HUES64 (cell line): ENCODE results near the gene CD52.

Source experiments
- H3K27ac ChIP-seq: 2 replicates; pipeline ENCODE4 v1.7.0; 2013; ENCODE audit warnings: low read depth, low read length, inconsistent platforms
- H3K27me3 ChIP-seq: 2 replicates; pipeline ENCODE4 v1.6.1; 2013; ENCODE audit warnings: mild to moderate bottlenecking, low read length; ENCODE audit not compliant: insufficient read depth
- H3K36me3 ChIP-seq: 2 replicates; pipeline ENCODE4 v1.6.1; 2013; ENCODE audit warnings: mild to moderate bottlenecking, low read length; ENCODE audit not compliant: insufficient read depth
- H3K4me1 ChIP-seq: 2 replicates; pipeline ENCODE4 v1.6.1; 2013; ENCODE audit warnings: mild to moderate bottlenecking, low read length, moderate library complexity; ENCODE audit not compliant: insufficient read depth
- H3K4me3 ChIP-seq: 2 replicates; pipeline ENCODE4 v1.5.1; 2013; ENCODE audit warnings: mild to moderate bottlenecking, low read length, moderate library complexity
- H3K9ac ChIP-seq: 2 replicates; pipeline ENCODE4 v1.6.1; 2013; ENCODE audit warnings: mild to moderate bottlenecking, low read depth, low read length
- H3K9me3 ChIP-seq: 2 replicates; pipeline ENCODE4 v1.6.1; 2013; ENCODE audit warnings: low read depth, low read length; ENCODE audit not compliant: insufficient read depth
- WGBS: fragments of 150-250, 120-280 bp; methylation state at CpG from one replicate; pipeline ENCODE4 v1.1.7; 2013; ENCODE audit warnings: missing lambda C conversion rate; 5-methylcytosine and 5-hydroxymethylcytosine counted together

CD52 gene

GRCh38 chr1:26353210-26353859 is 35.6 kb downstream of the CD52 start:
- H3K4me1 ChIP-seq = peaks cover 23% of the 10 kb centered on the region

GRCh38 chr1:26353976-26354820 is 36.4 kb downstream of the CD52 start, which contains the start of gene CRYBG2:
TSS of gene CRYBG2 (minus strand) at chr1:26354130. CDS start at chr1:26346657, 7,473 bp downstream.
- no peak within 1 kb of the TSS for H3K27ac ChIP-seq
- no peaks in the 10 kb centered on the region for H3K36me3 ChIP-seq
- H3K9ac ChIP-seq = no peak within 1 kb of the TSS
- 89% methylated on average over 21 of the region's 21 CpGs for WGBS
- no peaks in the 10 kb centered on the region for H3K9me3 ChIP-seq
- H3K27me3 ChIP-seq = peaks cover 4% of the 10 kb centered on the region
- H3K4me1 ChIP-seq = peaks cover 31% of the 10 kb centered on the region
- H3K4me3 ChIP-seq = no peak within 1 kb of the TSS

More at GRCh38 chr1:26353210-26353859, 35.6 kb downstream of the CD52 start:
- 91% methylated on average over 4 of the region's 4 CpGs for WGBS
- Histone ChIP-seq H3K9me3 (no peaks in the 10 kb centered on the region), H3K4me3 (no peak overlapping the region), H3K9ac (no peak overlapping the region), H3K27ac (no peak overlapping the region), H3K27me3 (no peaks in the 10 kb centered on the region), H3K36me3 (no peaks in the 10 kb centered on the region)

- peaks cover 30% of the 10 kb centered on the region for H3K4me1 ChIP-seq
- H3K4me3 ChIP-seq = no peak overlapping the region
- H3K9me3 ChIP-seq = no peaks in the 10 kb centered on the region
- H3K27ac ChIP-seq = no peak overlapping the region
- H3K27me3 ChIP-seq = peaks cover 12% of the 10 kb centered on the region
- 90% methylated on average over 9 of the region's 9 CpGs for WGBS
- no peaks in the 10 kb centered on the region for H3K36me3 ChIP-seq
- H3K9ac ChIP-seq = no peak overlapping the region
Observed at GRCh38 chr1:26354972-26355371, 37.2 kb downstream of the CD52 start.

GRCh38 chr1:26356106-26356505 is 38.3 kb downstream of the CD52 start:
- H3K9ac ChIP-seq = no peak overlapping the region
- H3K4me1 ChIP-seq = peaks cover 18% of the 10 kb centered on the region
- H3K9me3 ChIP-seq = no peaks in the 10 kb centered on the region
- H3K36me3 ChIP-seq = no peaks in the 10 kb centered on the region
- WGBS = 93% methylated on average over 5 of the region's 5 CpGs
- no peak overlapping the region for H3K27ac ChIP-seq
- H3K27me3 ChIP-seq = peaks cover 24% of the 10 kb centered on the region
- no peak overlapping the region for H3K4me3 ChIP-seq

GRCh38 chr1:26357121-26357602 is 39.4 kb downstream of the CD52 start:
- Histone ChIP-seq H3K27ac (no peak overlapping the region), H3K27me3 (peaks cover 34% of the 10 kb centered on the region), H3K4me1 (peaks cover 11% of the 10 kb centered on the region), H3K4me3 (no peak overlapping the region), H3K9me3 (no peaks in the 10 kb centered on the region), H3K36me3 (no peaks in the 10 kb centered on the region), H3K9ac (no peak overlapping the region)
- 75% methylated on average over 10 of the region's 10 CpGs for WGBS

- 54% methylated on average over 15 of the region's 15 CpGs for WGBS
- Histone ChIP-seq H3K4me1 (peaks cover 8% of the 10 kb centered on the region), H3K4me3 (peak overlapping the region; percentile 59; the same call in 1 of the 2 replicates), H3K9me3 (no peaks in the 10 kb centered on the region), H3K36me3 (no peaks in the 10 kb centered on the region), H3K9ac (no peak overlapping the region), H3K27ac (no peak overlapping the region), H3K27me3 (peaks cover 39% of the 10 kb centered on the region)
Observed at GRCh38 chr1:26358411-26359384, 40.9 kb downstream of the CD52 start.

- Histone ChIP-seq H3K9ac (peak overlapping the region; percentile 72), H3K27ac (no peak overlapping the region), H3K4me3 (peak overlapping the region; percentile 59), H3K4me1 (peaks cover 8% of the 10 kb centered on the region), H3K9me3 (no peaks in the 10 kb centered on the region), H3K27me3 (peaks cover 51% of the 10 kb centered on the region), H3K36me3 (no peaks in the 10 kb centered on the region)
- 4% methylated on average over 67 of the region's 67 CpGs for WGBS
Observed at GRCh38 chr1:26359981-26360806, 42.4 kb downstream of the CD52 start.

- peaks cover 51% of the 10 kb centered on the region for H3K27me3 ChIP-seq
- 0 out of 2 replicates have a peak overlapping the region, but pooled peaks have one; percentile 72 for H3K9ac ChIP-seq
- H3K4me1 ChIP-seq = peaks cover 8% of the 10 kb centered on the region
- H3K27ac ChIP-seq = no peak overlapping the region
- H3K36me3 ChIP-seq = no peaks in the 10 kb centered on the region
- H3K9me3 ChIP-seq = no peaks in the 10 kb centered on the region
- peak overlapping the region; percentile 59 for H3K4me3 ChIP-seq
- 75% methylated on average over 27 of the region's 27 CpGs for WGBS
Observed at GRCh38 chr1:26360807-26361604, 43.2 kb downstream of the CD52 start.

- no peaks in the 10 kb centered on the region for H3K9me3 ChIP-seq
- peaks cover 51% of the 10 kb centered on the region for H3K27me3 ChIP-seq
- 91% methylated on average over 12 of the region's 12 CpGs for WGBS
Observed at GRCh38 chr1:26361605-26362122, 43.9 kb downstream of the CD52 start.

More at GRCh38 chr1:26361605-26362122, 43.9 kb downstream of the CD52 start:
- Histone ChIP-seq H3K4me1 (peaks cover 8% of the 10 kb centered on the region), H3K9ac (no peak overlapping the region), H3K4me3 (no peak overlapping the region), H3K27ac (no peak overlapping the region), H3K36me3 (no peaks in the 10 kb centered on the region)
